H1 (cell line): ENCODE results near the gene PLCL2. TPM values are rescaled to one million over a fixed set of nuclear protein-coding genes. Genes with fewer than 3 reads are reported as not detected.

ENCODE experiments used
- EGR1 ChIP-seq: IDR thresholded peaks from 2 replicates; pipeline ENCODE4 v1.6.1; 2011; ENCODE audit warnings: low read depth, low read length, borderline replicate concordance
- KDM4A ChIP-seq: IDR thresholded peaks from one replicate; pipeline ENCODE4 v1.7.1; 2012; ENCODE audit warnings: low read depth, mild to moderate bottlenecking, moderate library complexity, low read length, inconsistent platforms; ENCODE audit not compliant: severe bottlenecking
- KDM5A ChIP-seq: fragments of 200-600 bp; IDR thresholded peaks from 2 replicates; pipeline ENCODE4 v1.7.1; 2012; ENCODE audit warnings: mild to moderate bottlenecking, low read length, inconsistent platforms, mixed read lengths
- RFX5 ChIP-seq: IDR thresholded peaks from 2 replicates; pipeline ENCODE4 v1.6.1; 2011; ENCODE audit warnings: low read depth, low read length, improper control_type of control experiment, borderline replicate concordance
- polyA plus RNA-seq, 7 experiments: library from polyadenylated mRNA; depleted of rRNA in 3 of 7; stranded (reverse) in 5 of 7; unstranded in 2 of 7; fragments of >200 nt in 5 of 7; fragments of 200-250 nt in 2 of 7; gene quantifications; 1 replicate in 5 of 7; 2 replicates in 1 of 7; 4 replicates in 1 of 7; pipeline versions ENCODE4 v1.2.1 to v1.2.3, GENCODE V29; 2011 to 2013; ENCODE audit warnings: missing spikeins in 2 of 7, mixed read lengths in 2 of 7
- total RNA-seq: library from RNA; stranded (reverse); fragmentation: NEBNext Ultra II Directional; extraction: Animal tissue kit (Norgen Biotek cat#: 25700); gene quantifications from 2 replicates; pipeline ENCODE4 v1.2.1, GENCODE V29; 2021

The PLCL2 gene
- total and polyA plus RNA-seq, 2 of the 8 experiments (the other 6 are each of a cell fraction or from before 2014, with no cell fraction given), result 3.5 to 6.8 TPM

DNA sequence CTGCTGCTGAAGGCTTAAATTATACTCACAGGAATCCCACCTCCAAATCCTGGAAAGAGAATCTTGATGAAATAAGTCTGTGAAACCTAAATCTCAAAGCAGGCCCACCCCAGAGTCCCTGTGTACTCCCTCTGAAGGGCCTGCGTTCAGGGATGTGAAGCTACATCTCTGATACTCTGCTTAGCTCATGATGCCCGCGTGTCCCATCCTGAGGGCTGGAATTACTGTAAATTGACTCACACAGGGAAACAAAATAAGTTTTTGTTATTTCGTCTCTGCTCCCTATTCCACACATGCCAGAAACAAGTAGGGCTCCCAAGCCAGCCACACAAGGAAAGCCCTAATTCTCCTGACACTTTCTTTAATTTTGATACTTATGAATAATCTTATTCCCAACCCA is 10.9 kb upstream of the PLCL2 start (continued):
- TF ChIP-seq RFX5 (no peak), EGR1 (no peak), KDM4A (no peak), KDM5A (no peak)
